Right lobe of liver (tissue), 6 donors: ENCODE results near the gene FLNC. TPM values are rescaled to one million over a fixed set of nuclear protein-coding genes. Genes with fewer than 3 reads are reported as not detected.
A peak's percentile ranks its signal among the peaks of the same experiment; 100 is the strongest.

Experiments
- ATAC-seq, 4 donors: fragments of 200-7000 bp; cut with Tn5 transposase; one replicate each; pipeline ENCODE4 v1.9.1; 2020; ENCODE audit warnings: mild to moderate bottlenecking in 4 of 4, moderate library complexity in 4 of 4
- DNase-seq, 3 donors: peaks; one replicate each; pipeline ENCODE4 v3.0.0-alpha.2; 2020
- H3K27ac ChIP-seq, 3 donors: fragments of 200-600 bp; one replicate each; pipeline ENCODE4 v1.8.0; 2022
- H3K27me3 ChIP-seq, 2 donors: fragments of 200-600 bp; one replicate each; pipeline ENCODE4 v1.8.0; 2022
- H3K36me3 ChIP-seq, 4 donors: fragments of 200-600 bp; sonication (generic) in 1 of 4; one replicate each; pipeline versions ENCODE4 v1.5.1 to v1.8.0; 2017 to 2022; ENCODE audit warnings: control low read depth in 1 of 4
- H3K4me1 ChIP-seq, 4 donors: fragments of 200-600 bp; sonication (generic) in 1 of 4; one replicate each; pipeline versions ENCODE4 v1.5.1 to v1.8.0; 2017 to 2022; ENCODE audit warnings: control low read depth in 1 of 4
- H3K4me3 ChIP-seq, 3 donors: fragments of 200-600 bp; one replicate each; pipeline ENCODE4 v1.8.0; 2022
- H3K9me3 ChIP-seq, 4 donors: fragments of 200-600 bp; sonication (generic) in 1 of 4; one replicate each; pipeline versions ENCODE4 v1.5.1 to v1.8.0; 2017 to 2022; ENCODE audit warnings: control low read depth in 1 of 4
- POLR2A ChIP-seq: fragments of 450-650 bp; IDR thresholded peaks from one replicate; pipeline ENCODE4 v1.6.1; 2017; ENCODE audit warnings: antibody characterized with exemption, mild to moderate bottlenecking
- WGBS: methylation state at CpG from one replicate; pipeline ENCODE4 v1.1.6; 2018; ENCODE audit warnings: low coverage, low lambda C conversion rate; ENCODE audit not compliant: insufficient coverage; ENCODE audit errors: missing lambda C conversion rate; 5-methylcytosine and 5-hydroxymethylcytosine counted together
- intact Hi-C, 2 donors: fragments of 100-400 bp; cut with DNase I; formaldehyde crosslinking; loops; one replicate each; pipeline versions ENCODE4 v1.11.2 to v1.14.1; 2022
- total RNA-seq, 6 experiments: library from RNA; depleted of rRNA in 2 of 6; stranded (reverse); fragments of >200 nt in 2 of 6; fragmentation: NEBNext Ultra II Directional in 3 of 6; extraction: Animal tissue kit (Norgen Biotek cat#: 25700) in 3 of 6; gene quantifications; one replicate each; pipeline versions ENCODE4 v1.1.0 to v1.2.4, GENCODE V29; 2016 to 2023
- TF ChIP-seq, protein P1 (sequence below), 4 donors: fragments of 200-600 bp in 3 of 4; fragments of 450-650 bp in 1 of 4; IDR thresholded peaks; one replicate each; pipeline versions ENCODE4 v1.5.1 to v1.8.0; 2016 to 2022; ENCODE audit warnings: antibody characterized with exemption in 4 of 4, mild to moderate bottlenecking in 2 of 4
- donor health status: DM: no; HTN: yes; CAD: no.
- donor health status: DM: no; HTN: no; CAD: no.
- donor health status: DM: no; HTN: no; CAD: no.
- donor health status: DM: no; HTN: yes; CAD: no.
- donor health status: DM: no; HTN: yes; CAD: no.

FLNC gene
- total RNA-seq, 6 experiments from 2014 or later, result 0.27 to 5.1 (median 0.74) TPM

GRCh38 chr7:128881458-128882125 is 51.4 kb downstream of the FLNC start:
- peak in 1 of 3 donors; percentile 36 for DNase-seq
- Histone ChIP-seq H3K27ac (no peak overlapping the region), H3K27me3 (no peaks in the 10 kb centered on the region), H3K4me3 (no peak overlapping the region), H3K36me3 (no peaks in the 10 kb centered on the region), H3K4me1 (no peaks in the 10 kb centered on the region), H3K9me3 (no peaks in the 10 kb centered on the region)
- intact Hi-C loops, result no loop called here
- ATAC-seq, result no peak
- WGBS, result 73% methylated on average over 4 of the region's 10 CpGs
- TF ChIP-seq, protein P1, sequence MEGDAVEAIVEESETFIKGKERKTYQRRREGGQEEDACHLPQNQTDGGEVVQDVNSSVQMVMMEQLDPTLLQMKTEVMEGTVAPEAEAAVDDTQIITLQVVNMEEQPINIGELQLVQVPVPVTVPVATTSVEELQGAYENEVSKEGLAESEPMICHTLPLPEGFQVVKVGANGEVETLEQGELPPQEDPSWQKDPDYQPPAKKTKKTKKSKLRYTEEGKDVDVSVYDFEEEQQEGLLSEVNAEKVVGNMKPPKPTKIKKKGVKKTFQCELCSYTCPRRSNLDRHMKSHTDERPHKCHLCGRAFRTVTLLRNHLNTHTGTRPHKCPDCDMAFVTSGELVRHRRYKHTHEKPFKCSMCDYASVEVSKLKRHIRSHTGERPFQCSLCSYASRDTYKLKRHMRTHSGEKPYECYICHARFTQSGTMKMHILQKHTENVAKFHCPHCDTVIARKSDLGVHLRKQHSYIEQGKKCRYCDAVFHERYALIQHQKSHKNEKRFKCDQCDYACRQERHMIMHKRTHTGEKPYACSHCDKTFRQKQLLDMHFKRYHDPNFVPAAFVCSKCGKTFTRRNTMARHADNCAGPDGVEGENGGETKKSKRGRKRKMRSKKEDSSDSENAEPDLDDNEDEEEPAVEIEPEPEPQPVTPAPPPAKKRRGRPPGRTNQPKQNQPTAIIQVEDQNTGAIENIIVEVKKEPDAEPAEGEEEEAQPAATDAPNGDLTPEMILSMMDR (IDR thresholded peaks at IDR 0.05), result no peak
- TF ChIP-seq POLR2A, result no peak

DNA sequence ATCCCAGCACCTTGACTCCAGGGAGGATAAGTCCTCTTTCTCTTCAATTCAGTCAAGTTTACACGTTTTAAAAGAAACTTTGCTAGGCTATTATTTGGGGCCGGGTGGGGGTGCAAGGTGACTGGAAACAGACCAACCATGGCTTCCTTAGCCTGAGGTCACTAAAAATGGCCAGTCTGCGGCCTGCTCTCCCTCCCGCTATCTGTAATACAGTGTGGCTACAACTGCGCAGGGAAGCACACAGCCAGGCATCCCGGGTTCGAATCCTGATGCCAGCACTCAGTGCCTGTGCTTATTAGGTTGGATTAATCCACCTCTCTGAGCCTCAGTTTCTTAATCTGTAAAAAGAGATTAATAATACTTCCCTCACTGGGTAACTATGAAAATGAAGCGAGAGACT is 51.9 kb downstream of the FLNC start:
- Histone ChIP-seq H3K27me3 (no peaks in the 10 kb centered on the region), H3K9me3 (no peaks in the 10 kb centered on the region), H3K4me1 (no peaks in the 10 kb centered on the region), H3K36me3 (no peaks in the 10 kb centered on the region), H3K27ac (no peak overlapping the region), H3K4me3 (no peak overlapping the region)
- ATAC-seq, result no peak
- 83% methylated on average over 5 of the region's 8 CpGs for WGBS
- DNase-seq, result peak in 1 of 3 donors; percentile 20
- intact Hi-C loops, result no loop called here
- TF ChIP-seq, protein P1 (IDR thresholded peaks at IDR 0.05), result no peak

DNA sequence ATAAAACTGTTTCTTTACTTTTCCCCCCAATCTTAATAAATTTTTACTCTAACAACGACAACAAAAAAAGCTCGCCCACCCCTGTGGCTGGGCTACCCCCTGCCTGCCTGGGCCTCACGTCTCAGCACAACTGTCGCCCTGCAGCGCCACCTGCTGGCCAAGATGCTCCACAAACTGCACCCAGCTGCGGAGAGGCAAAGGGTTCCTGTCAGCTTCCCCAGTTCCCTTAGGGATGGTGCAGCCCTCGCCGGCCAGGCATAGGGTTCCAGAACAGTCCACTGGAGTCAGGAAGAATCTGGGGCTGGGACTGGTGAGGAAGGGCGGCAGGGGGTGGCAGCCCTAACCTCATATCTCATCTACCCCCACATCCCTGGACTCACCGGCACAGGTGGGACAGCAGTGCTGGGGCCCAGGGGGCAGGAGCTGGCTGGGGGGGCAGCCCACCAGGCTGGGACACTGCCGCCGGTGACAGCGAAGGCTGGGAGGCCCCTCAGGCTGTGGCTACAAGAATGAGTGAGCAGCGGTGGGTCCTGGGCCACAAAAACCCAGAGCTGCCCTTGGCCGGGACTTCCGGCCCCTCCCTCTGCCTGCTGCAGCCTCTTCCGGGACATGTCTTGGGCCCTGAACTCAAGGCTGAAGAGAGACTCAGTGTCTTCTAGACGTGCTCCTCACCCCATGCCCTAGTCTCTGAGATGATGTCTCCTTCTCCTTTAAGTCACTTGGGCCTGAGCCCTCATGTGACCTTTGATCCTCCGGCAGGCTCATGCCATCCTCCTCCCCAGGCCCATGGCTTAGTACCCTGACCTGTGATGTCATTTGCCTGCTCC is 53.6 kb downstream of the FLNC start:
- H3K4me3 ChIP-seq, result no peak overlapping the region
- H3K36me3 ChIP-seq, result no peaks in the 10 kb centered on the region
- no peaks in the 10 kb centered on the region for H3K9me3 ChIP-seq
- TF ChIP-seq, protein P1 (IDR thresholded peaks at IDR 0.05), result peak; percentile 81 to 98 (median 93)
- TF ChIP-seq POLR2A, result no peak
- WGBS, result 7% methylated on average over 8 of the region's 19 CpGs
- no peaks in the 10 kb centered on the region for H3K27me3 ChIP-seq
- intact Hi-C loops, result no loop called here
- H3K27ac ChIP-seq, result no peak overlapping the region
- ATAC-seq (peak; percentile 72 to 80 (median 74)), DNase-seq (peak; percentile 81 to 84 (median 83))
- no peaks in the 10 kb centered on the region for H3K4me1 ChIP-seq

DNA sequence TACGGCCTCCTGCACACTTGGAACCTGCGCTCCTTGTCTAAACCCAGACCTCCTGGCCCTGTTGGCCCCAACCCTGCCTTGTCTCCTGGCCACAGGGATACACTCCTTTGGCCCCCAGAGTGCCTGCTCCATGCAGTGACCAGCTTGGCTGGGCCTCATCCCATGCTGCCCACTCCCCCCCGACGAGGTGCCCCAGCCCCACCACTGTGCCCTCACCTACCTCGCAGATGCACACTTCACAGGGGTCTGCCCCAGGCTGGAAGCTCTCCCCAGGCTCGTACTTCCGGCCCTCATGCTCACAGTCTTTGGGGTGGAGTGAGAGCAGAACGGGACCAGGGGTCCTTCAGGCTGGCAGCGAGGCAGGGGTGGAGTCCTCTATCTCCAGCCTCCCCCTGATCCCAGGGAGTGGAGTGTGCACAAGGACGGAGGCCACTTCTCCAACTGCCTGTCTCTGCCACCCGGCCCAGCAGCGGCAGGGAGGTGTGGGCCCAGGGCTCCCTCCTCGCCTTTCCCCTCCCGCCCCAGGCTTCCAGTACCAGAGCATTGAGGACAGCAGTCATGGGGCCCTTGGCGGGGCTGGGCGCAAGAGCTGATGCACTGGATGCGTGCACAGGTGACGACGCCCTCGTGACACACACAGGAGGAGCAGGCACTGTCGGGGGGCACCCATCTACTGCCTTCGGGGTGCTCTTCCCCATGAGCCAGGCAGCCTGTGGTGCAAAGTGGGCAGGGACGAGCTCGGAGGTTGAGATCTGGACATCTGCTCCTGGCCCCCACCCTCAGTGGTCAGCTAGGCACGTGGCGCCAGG is 54.6 kb downstream of the FLNC start:
- no peaks in the 10 kb centered on the region for H3K27me3 ChIP-seq
- H3K4me3 ChIP-seq, result no peak overlapping the region
- H3K36me3 ChIP-seq, result no peaks in the 10 kb centered on the region
- ATAC-seq, result no peak
- TF ChIP-seq, protein P1 (IDR thresholded peaks at IDR 0.05), result no peak
- no peak for TF ChIP-seq POLR2A
- no peak overlapping the region for H3K27ac ChIP-seq
- intact Hi-C loops, result no loop called here
- H3K4me1 ChIP-seq, result no peaks in the 10 kb centered on the region
- DNase-seq, result peak in 1 of 3 donors; percentile 52
- H3K9me3 ChIP-seq, result no peaks in the 10 kb centered on the region
- 92% methylated on average over 10 of the region's 26 CpGs for WGBS
